Stimulated activated CD8-positive, alpha-beta memory T cell treated with anti-CD3 and anti-CD28 coated beads, Interleukin-15, amount 100 ng/mL, for 48 hours (primary cell): ENCODE results near the gene NLRC3.
"Not testable (repeated sequence)": the region's sequence is repeated elsewhere in the genome, so short reads cannot be mapped to it uniquely, and the experiment has no call there.

Experiments used
- DNase-seq, 2 donors: peaks; one replicate each; pipeline ENCODE4 v3.0.0-alpha.2; 2020; ENCODE audit warnings: low read depth in 2 of 2

Gene NLRC3

GRCh38 chr16:3513892-3514583 lies 63.2 kb downstream of the NLRC3 start:
- DNase-seq, result no peak

- DNase-seq, result no peak
Observed at GRCh38 chr16:3511286-3512180, 65.7 kb downstream of the NLRC3 start.

- no peak for DNase-seq
Observed at GRCh38 chr16:3510416-3510815, 66.8 kb downstream of the NLRC3 start.

GRCh38 chr16:3509470-3509928 lies 67.7 kb downstream of the NLRC3 start:
- DNase-seq, result peak; percentile 49 to 52

GRCh38 chr16:3508736-3509135 lies 68.5 kb downstream of the NLRC3 start:
- DNase-seq, result no peak

- DNase-seq, result peak in 1 of 2 donors; percentile 33
Observed at GRCh38 chr16:3503523-3503922, 73.7 kb downstream of the NLRC3 start.

GRCh38 chr16:3501783-3502400 lies 75.3 kb downstream of the NLRC3 start:
- no peak for DNase-seq

GRCh38 chr16:3501412-3501761 lies 75.8 kb downstream of the NLRC3 start:
- DNase-seq, result not testable (repeated sequence)

GRCh38 chr16:3498988-3499387 lies 78.2 kb downstream of the NLRC3 start:
- DNase-seq, result no peak

GRCh38 chr16:3497771-3498170 lies 79.4 kb downstream of the NLRC3 start:
- DNase-seq, result no peak

GRCh38 chr16:3496386-3496785 lies 80.8 kb downstream of the NLRC3 start:
- DNase-seq, result no peak

GRCh38 chr16:3495176-3495575 lies 82.0 kb downstream of the NLRC3 start, which contains the start of gene C16orf90:
C16orf90 (minus strand) TSS chr16:3495489; CDS start chr16:3495421, 68 bp downstream.
- DNase-seq, result no peak

- DNase-seq, result no peak
Observed at GRCh38 chr16:3494386-3494973, 82.7 kb downstream of the NLRC3 start.

- DNase-seq, result no peak
Observed at GRCh38 chr16:3492356-3492755, 84.8 kb downstream of the NLRC3 start.

- DNase-seq, result no peak
Observed at GRCh38 chr16:3490911-3491629, 86.1 kb downstream of the NLRC3 start.
